Measurements from ENCODE around the gene ZNF385B.

DNA sequence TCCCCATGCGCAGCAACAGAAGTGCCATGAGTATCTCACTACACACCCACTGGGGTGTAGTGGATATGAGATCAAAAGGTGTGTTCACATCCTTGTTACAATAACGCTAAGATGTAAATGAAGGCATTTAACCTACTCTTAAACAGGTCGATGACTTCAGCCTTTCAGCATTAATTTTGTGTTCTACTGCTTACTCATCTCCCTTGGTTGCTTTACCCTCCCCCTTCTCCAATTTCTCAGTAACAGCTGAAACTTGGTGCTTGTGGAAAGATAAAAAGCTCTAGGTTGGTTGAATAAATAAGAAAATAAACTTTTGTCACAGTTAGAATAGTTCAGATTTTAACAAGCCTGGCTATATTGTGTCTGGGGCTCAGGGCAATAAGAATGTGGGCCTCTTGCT lies 449.3 kb downstream of the ZNF385B start:
- TF ChIP-seq, protein P1, sequence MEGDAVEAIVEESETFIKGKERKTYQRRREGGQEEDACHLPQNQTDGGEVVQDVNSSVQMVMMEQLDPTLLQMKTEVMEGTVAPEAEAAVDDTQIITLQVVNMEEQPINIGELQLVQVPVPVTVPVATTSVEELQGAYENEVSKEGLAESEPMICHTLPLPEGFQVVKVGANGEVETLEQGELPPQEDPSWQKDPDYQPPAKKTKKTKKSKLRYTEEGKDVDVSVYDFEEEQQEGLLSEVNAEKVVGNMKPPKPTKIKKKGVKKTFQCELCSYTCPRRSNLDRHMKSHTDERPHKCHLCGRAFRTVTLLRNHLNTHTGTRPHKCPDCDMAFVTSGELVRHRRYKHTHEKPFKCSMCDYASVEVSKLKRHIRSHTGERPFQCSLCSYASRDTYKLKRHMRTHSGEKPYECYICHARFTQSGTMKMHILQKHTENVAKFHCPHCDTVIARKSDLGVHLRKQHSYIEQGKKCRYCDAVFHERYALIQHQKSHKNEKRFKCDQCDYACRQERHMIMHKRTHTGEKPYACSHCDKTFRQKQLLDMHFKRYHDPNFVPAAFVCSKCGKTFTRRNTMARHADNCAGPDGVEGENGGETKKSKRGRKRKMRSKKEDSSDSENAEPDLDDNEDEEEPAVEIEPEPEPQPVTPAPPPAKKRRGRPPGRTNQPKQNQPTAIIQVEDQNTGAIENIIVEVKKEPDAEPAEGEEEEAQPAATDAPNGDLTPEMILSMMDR (IDR thresholded peaks at IDR 0.05), result no peak
- TF ChIP-seq EP300 (IDR thresholded peaks at IDR 0.05) (no peak), POLR2AphosphoS5 (IDR thresholded peaks at IDR 0.05) (no peak)

Data from stomach (tissue), 4 donors.